ENCODE data around the gene CRLF3. TPM values are rescaled to one million over a fixed set of nuclear protein-coding genes. Genes with fewer than 3 reads are reported as not detected.
A peak's percentile ranks its signal among the peaks of the same experiment; 100 is the strongest.

Gene CRLF3, protein sequence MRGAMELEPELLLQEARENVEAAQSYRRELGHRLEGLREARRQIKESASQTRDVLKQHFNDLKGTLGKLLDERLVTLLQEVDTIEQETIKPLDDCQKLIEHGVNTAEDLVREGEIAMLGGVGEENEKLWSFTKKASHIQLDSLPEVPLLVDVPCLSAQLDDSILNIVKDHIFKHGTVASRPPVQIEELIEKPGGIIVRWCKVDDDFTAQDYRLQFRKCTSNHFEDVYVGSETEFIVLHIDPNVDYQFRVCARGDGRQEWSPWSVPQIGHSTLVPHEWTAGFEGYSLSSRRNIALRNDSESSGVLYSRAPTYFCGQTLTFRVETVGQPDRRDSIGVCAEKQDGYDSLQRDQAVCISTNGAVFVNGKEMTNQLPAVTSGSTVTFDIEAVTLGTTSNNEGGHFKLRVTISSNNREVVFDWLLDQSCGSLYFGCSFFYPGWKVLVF
- 10 to 100 TPM; 70.1 to 76.2 TPM for total RNA-seq

GRCh38 chr17:30824356-30825145 lies at the start of gene CRLF3:
Gene CRLF3, minus strand, starts transcription at chr17:30824692. Its CDS starts 41 bp downstream, at chr17:30824651.
- Mint-ChIP-seq H3K4me3 (peak within 1 kb of the TSS; percentile 94), H3K4me1 (peaks cover 42% of the 10 kb centered on the region)

DNA sequence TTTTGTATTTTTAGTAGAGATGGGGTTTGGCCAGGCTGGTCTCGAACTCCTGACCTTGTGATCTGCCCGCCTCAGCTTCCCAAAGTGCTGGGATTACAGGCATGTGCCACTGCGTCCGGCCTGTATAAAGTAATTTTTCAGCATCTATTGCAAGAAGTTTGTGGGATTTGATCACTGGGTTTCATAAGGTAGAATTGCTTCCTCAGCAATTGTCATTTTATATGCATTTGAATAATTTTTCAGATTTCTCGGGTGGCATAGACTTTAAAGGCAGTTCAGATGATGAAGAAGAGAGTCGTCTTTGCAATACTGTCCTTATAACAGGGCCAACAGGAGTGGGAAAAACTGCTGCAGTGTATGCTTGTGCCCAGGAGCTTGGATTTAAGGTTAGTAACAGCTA lies 44.5 kb upstream of the CRLF3 start:
- POLR2A ChIA-PET: no interaction called here
- H3K4me3 Mint-ChIP-seq: no peak overlapping the region
- no peaks in the 10 kb centered on the region for H3K4me1 Mint-ChIP-seq
- CTCF ChIA-PET: interaction anchor here (0.7 kb wide), 1 partner anchor 1673 kb away, joined by 4 read pairs; no protein-coding TSS in a partner anchor
- no peaks in the 10 kb centered on the region for H3K27me3 Mint-ChIP-seq
- no peak for DNase-seq
- H3K27ac Mint-ChIP-seq: no peak overlapping the region
- no peaks in the 10 kb centered on the region for H3K9me3 Mint-ChIP-seq
- H3K36me3 Mint-ChIP-seq (ENCODE audit: low read depth): peaks cover 44% of the 10 kb centered on the region

More at GRCh38 chr17:30824356-30825145, at the start of gene CRLF3:
- Mint-ChIP-seq H3K27me3 (no peaks in the 10 kb centered on the region), H3K36me3 (ENCODE audit: low read depth) (peaks cover 18% of the 10 kb centered on the region), H3K27ac (peak within 1 kb of the TSS; percentile 74), H3K9me3 (no peaks in the 10 kb centered on the region)
- DNase-seq: peak; percentile 93
- CTCF ChIA-PET: interaction anchor here (0.6 to 8.7 kb wide), 16 partner anchors 7 to 1302 kb away, joined by 3 to 185 read pairs (median 5); partner anchors contain the start of genes ATAD5 and GOSR1
- POLR2A ChIA-PET: interaction anchor here (0.9 to 8.6 kb wide), 16 partner anchors 8 to 534 kb away, joined by 3 to 256 read pairs (median 4); partner anchors contain the start of genes ATAD5 and TEFM

DNA sequence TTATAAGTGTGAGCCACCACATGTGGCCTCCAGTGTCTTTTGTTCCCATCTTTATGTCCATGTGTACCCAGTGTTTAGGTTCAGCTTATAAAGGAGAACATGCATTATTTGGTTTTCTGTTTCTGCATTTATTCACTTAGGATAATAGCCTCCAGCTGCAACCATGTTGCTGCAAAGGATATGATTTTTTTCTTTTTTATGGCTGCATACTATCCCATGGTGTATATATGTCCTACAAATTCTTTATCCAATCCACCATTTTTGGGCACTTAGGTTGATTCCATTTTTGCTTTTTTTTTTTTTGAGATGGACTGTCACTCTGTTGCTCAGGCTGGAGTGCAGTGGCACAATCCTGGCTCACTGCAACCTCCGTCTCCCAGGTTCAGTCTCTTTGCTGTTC lies 40.1 kb upstream of the CRLF3 start:
- POLR2A ChIA-PET: no interaction called here
- Mint-ChIP-seq H3K4me3 (no peak overlapping the region), H3K27ac (no peak overlapping the region), H3K27me3 (no peaks in the 10 kb centered on the region), H3K4me1 (no peaks in the 10 kb centered on the region), H3K36me3 (ENCODE audit: low read depth) (peaks cover 40% of the 10 kb centered on the region), H3K9me3 (no peaks in the 10 kb centered on the region)
- no peak for DNase-seq
- CTCF ChIA-PET: no interaction called here

- DNase-seq: no peak
- no peaks in the 10 kb centered on the region for H3K4me1 Mint-ChIP-seq
- no peaks in the 10 kb centered on the region for H3K9me3 Mint-ChIP-seq
- ChIA-PET POLR2A (interaction anchor here (0.8 to 1.3 kb wide), 2 partner anchors 26 to 46 kb away, joined by 3 read pairs; partner anchors contain the start of gene ATAD5), CTCF (interaction anchor here (0.6 kb wide), 1 partner anchor 66 kb away, joined by 4 read pairs; no protein-coding TSS in a partner anchor)
- H3K27ac Mint-ChIP-seq: no peak overlapping the region
- H3K27me3 Mint-ChIP-seq: no peaks in the 10 kb centered on the region
- H3K36me3 Mint-ChIP-seq (ENCODE audit: low read depth): peaks cover 49% of the 10 kb centered on the region
- H3K4me3 Mint-ChIP-seq: no peak overlapping the region
These were observed 34.2 kb upstream of the CRLF3 start for GRCh38 chr17:30858556-30859250.

- ChIA-PET CTCF (interaction anchor here (1.0 kb wide), 1 partner anchor 21 kb away, joined by 3 read pairs; no protein-coding TSS in a partner anchor), POLR2A (no interaction called here)
- H3K9me3 Mint-ChIP-seq: no peaks in the 10 kb centered on the region
- H3K27ac Mint-ChIP-seq: no peak overlapping the region
- no peaks in the 10 kb centered on the region for H3K27me3 Mint-ChIP-seq
- no peaks in the 10 kb centered on the region for H3K4me1 Mint-ChIP-seq
- no peak for DNase-seq
- H3K4me3 Mint-ChIP-seq: no peak overlapping the region
- peaks cover 51% of the 10 kb centered on the region for H3K36me3 Mint-ChIP-seq (ENCODE audit: low read depth)
These were observed 29.7 kb upstream of the CRLF3 start for GRCh38 chr17:30854146-30854545.

DNA sequence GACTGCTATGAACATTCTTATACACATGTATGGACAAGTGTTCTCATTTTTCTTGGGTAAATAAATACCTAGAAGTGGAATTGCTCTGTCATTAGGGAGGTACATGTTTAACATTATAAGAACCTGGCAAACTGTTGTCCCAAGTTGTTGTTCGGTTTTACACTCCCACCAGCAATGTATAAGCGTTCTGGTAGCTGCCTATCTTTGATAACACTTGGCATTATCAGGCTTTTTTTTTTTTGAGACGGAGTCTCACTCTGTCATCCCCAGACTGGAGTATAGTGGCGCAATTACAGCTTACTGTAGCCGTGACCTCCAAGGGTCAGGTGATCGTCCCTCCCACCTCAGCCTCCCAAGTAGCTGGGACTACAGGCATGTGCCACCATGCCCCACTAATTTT lies 23.5 kb upstream of the CRLF3 start:
- H3K27ac Mint-ChIP-seq: no peak overlapping the region
- H3K27me3 Mint-ChIP-seq: no peaks in the 10 kb centered on the region
- POLR2A ChIA-PET: no interaction called here
- peaks cover 40% of the 10 kb centered on the region for H3K36me3 Mint-ChIP-seq (ENCODE audit: low read depth)
- H3K4me3 Mint-ChIP-seq: no peak overlapping the region
- no peaks in the 10 kb centered on the region for H3K9me3 Mint-ChIP-seq
- no peak for DNase-seq
- CTCF ChIA-PET: no interaction called here
- H3K4me1 Mint-ChIP-seq: no peaks in the 10 kb centered on the region

- Mint-ChIP-seq H3K27ac (no peak overlapping the region), H3K36me3 (ENCODE audit: low read depth) (peaks cover 51% of the 10 kb centered on the region), H3K4me1 (peaks cover 2% of the 10 kb centered on the region), H3K27me3 (no peaks in the 10 kb centered on the region), H3K9me3 (no peaks in the 10 kb centered on the region), H3K4me3 (no peak overlapping the region)
- no peak for DNase-seq
- POLR2A ChIA-PET: interaction anchor here (0.8 kb wide), 1 partner anchor 9 kb away, joined by 4 read pairs; the partner anchor contains the start of gene ATAD5
- CTCF ChIA-PET: no interaction called here
These were observed 16.3 kb upstream of the CRLF3 start for GRCh38 chr17:30840771-30841170.

DNA sequence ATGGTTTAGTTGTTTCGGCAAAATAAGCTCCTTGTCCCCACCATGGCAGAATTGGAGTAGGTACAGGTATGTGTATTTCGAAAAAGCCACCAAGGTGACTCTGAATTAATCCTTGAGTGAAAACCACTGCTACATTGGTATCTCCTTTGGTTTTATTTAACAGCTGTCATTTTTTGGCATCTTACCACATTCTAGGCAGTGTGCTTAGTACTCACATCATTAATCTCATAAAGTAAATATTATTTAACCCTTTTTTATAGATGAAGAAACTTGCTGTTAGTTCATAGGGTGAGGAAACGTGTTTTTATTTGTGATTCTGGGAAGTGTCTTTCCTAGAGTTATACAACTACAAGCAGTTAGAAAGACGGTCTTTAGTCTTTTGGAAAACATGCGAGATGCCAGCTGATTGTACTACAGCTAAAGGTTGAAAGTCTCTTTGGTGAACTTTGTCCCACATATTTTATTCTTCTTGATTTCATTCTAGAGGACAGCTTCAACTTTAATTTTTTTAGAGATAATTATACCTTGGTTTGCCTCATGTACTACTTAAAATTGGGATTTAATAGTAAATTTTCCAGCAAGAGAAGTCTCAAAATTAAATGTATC lies 13.8 kb upstream of the CRLF3 start:
- POLR2A ChIA-PET: interaction anchor here (0.6 kb wide), 1 partner anchor 59 kb away, joined by 3 read pairs; no protein-coding TSS in a partner anchor
- Mint-ChIP-seq H3K36me3 (ENCODE audit: low read depth) (peaks cover 59% of the 10 kb centered on the region), H3K9me3 (no peaks in the 10 kb centered on the region), H3K27ac (no peak overlapping the region), H3K4me3 (no peak overlapping the region), H3K4me1 (peaks cover 21% of the 10 kb centered on the region), H3K27me3 (no peaks in the 10 kb centered on the region)
- DNase-seq: no peak
- CTCF ChIA-PET: interaction anchor here (1.2 to 1.4 kb wide), 2 partner anchors 12 to 33 kb away, joined by 3 read pairs; no protein-coding TSS in a partner anchor

GRCh38 chr17:30832438-30833124 lies 8.1 kb upstream of the CRLF3 start:
- DNase-seq: no peak
- Mint-ChIP-seq H3K9me3 (no peaks in the 10 kb centered on the region), H3K36me3 (ENCODE audit: low read depth) (peaks cover 33% of the 10 kb centered on the region), H3K4me1 (peaks cover 48% of the 10 kb centered on the region), H3K4me3 (peak overlapping the region; percentile 98), H3K27me3 (no peaks in the 10 kb centered on the region), H3K27ac (peak overlapping the region; percentile 91)
- ChIA-PET CTCF (interaction anchor here (1.0 to 1.4 kb wide), 5 partner anchors 8 to 23 kb away, joined by 3 to 5 read pairs (median 4); partner anchors contain the start of gene CRLF3), POLR2A (interaction anchor here (0.6 to 3.8 kb wide), 15 partner anchors 8 to 138 kb away, joined by 3 to 39 read pairs (median 3); partner anchors contain the start of genes CRLF3 and RNF135)

DNA sequence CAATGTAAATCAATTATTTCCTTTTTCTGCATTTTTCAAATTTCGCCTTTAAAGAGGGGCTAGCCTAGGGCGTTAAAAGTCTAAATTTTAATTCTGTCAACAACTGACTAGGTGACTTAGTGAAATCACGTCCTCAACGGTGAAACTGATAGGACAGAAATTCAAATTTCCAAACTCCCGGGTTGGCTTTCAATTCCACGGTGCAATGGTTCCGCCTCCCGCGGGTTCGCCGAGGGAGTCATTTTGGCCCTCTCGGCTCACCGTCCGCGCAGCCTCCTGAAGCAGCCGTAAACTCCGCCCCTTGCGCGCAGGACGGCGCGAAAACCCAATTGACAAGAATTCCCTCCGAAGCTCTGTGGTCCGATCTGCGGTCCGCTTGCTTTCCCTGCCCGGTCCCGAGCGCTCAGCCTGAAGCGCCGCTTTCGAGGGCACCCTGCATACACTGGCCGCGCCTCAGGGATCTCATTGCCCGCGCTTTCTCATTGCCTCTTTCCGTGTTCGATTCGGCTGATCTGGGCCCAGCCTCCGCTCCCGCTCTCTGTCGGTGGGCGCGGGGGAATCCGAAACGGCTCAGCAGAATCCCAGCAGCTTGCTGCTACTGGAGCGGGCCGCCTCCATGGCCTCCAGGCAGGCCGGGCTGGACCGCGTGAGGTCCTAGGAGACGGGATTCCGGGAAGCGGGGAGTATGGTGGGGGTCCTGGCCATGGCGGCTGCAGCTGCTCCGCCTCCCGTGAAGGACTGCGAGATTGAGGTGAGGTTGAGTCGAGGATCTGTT lies 7.4 kb upstream of the CRLF3 start, which contains the start of gene ATAD5:
Gene ATAD5 (plus strand): TSS at position 304 of the 775 bp plus-strand sequence. CDS start 382 bp downstream, at position 686.
- Mint-ChIP-seq H3K4me3 (peak within 1 kb of the TSS; percentile 98), H3K4me1 (peaks cover 49% of the 10 kb centered on the region), H3K9me3 (no peaks in the 10 kb centered on the region), H3K27me3 (no peaks in the 10 kb centered on the region), H3K36me3 (ENCODE audit: low read depth) (peaks cover 26% of the 10 kb centered on the region), H3K27ac (peak within 1 kb of the TSS; percentile 91)
- CTCF ChIA-PET: interaction anchor here (1.0 to 1.4 kb wide), 4 partner anchors 8 to 355 kb away, joined by 3 to 5 read pairs (median 4); partner anchors contain the start of gene GOSR1
- DNase-seq: peak; percentile 91
- POLR2A ChIA-PET: interaction anchor here (0.6 to 3.8 kb wide), 17 partner anchors 8 to 139 kb away, joined by 3 to 39 read pairs (median 3); partner anchors contain the start of genes CRLF3 and RNF135

DNA sequence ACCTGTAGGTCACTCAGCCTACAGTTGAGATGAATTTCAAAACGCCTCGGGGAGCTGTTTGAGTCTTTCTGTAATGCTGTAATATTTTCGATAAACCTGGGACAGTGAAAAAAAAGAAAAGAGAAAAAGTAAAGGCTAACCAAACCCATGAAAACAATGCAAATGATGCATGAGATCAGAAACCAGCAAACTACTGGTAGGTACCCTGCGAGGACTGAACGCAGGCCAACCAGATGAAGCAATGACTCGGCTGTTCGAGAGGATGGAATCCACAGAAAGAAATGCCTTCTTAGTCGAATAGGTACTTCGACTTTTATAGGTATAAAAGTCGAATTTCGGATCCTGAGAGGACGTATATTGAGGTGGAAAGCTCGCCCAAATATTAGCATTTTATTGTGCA lies 6.8 kb upstream of the CRLF3 start:
- POLR2A ChIA-PET: interaction anchor here (1.0 to 3.8 kb wide), 9 partner anchors 8 to 99 kb away, joined by 3 to 39 read pairs (median 3); partner anchors contain the start of gene CRLF3
- Mint-ChIP-seq H3K27ac (peak overlapping the region; percentile 91), H3K4me1 (peaks cover 48% of the 10 kb centered on the region), H3K36me3 (ENCODE audit: low read depth) (peaks cover 24% of the 10 kb centered on the region), H3K27me3 (no peaks in the 10 kb centered on the region), H3K9me3 (no peaks in the 10 kb centered on the region), H3K4me3 (peak overlapping the region; percentile 98)
- CTCF ChIA-PET: interaction anchor here (1.0 to 1.4 kb wide), 4 partner anchors 8 to 354 kb away, joined by 3 to 5 read pairs (median 4); partner anchors contain the start of gene GOSR1
- DNase-seq: no peak

Data from activated CD4-positive, alpha-beta memory T cell treated with anti-CD3 and anti-CD28 coated beads, Interleukin-2, amount 10 ng/mL, durations not matched to agents 7 days and 5 days (primary cell).